Nephron (organoid): ENCODE results near the gene DENND6A.

Experiments
- H3K27ac Mint-ChIP-seq, 3 experiments: 2 replicates each; pipeline ENCODE4 v1.8.0; 2020; ENCODE audit warnings: mixed read lengths in 3 of 3, mild to moderate bottlenecking in 2 of 3, moderate library complexity in 1 of 3
- H3K27me3 Mint-ChIP-seq: 2 replicates; pipeline ENCODE4 v1.8.0; 2021; ENCODE audit warnings: low read depth, mild to moderate bottlenecking, moderate library complexity, mixed read lengths
- H3K36me3 Mint-ChIP-seq: 2 replicates; pipeline ENCODE4 v1.8.0; 2020; ENCODE audit warnings: low read depth, mixed read lengths
- H3K4me1 Mint-ChIP-seq: 2 replicates; pipeline ENCODE4 v1.8.0; 2020; ENCODE audit warnings: mixed read lengths
- H3K4me3 Mint-ChIP-seq, 3 experiments: 2 replicates each; pipeline ENCODE4 v1.8.0; 2020; ENCODE audit warnings: mild to moderate bottlenecking in 3 of 3, mixed read lengths in 3 of 3, moderate library complexity in 2 of 3
- H3K9me3 Mint-ChIP-seq: 2 replicates; pipeline ENCODE4 v1.8.0; 2020; ENCODE audit warnings: mixed read lengths
- CTCF ChIP-seq, 3 experiments: fragments of 200-600 bp; sonication (generic); IDR thresholded peaks; one replicate each; pipeline ENCODE4 v1.5.0; 2021; ENCODE audit warnings: antibody characterized with exemption in 3 of 3; ENCODE audit not compliant: unreplicated experiment in 3 of 3

DENND6A gene

GRCh38 chr3:57691411-57692132, 1.3 kb downstream of the DENND6A start:
- no peak for TF ChIP-seq CTCF (IDR thresholded peaks at IDR 0.05; ENCODE audit: unreplicated experiment in 3 of 3)
- peak overlapping the region; percentile 93 to 97 (median 96) for H3K4me3 Mint-ChIP-seq
- H3K9me3 Mint-ChIP-seq = no peaks in the 10 kb centered on the region
- H3K27ac Mint-ChIP-seq = peak overlapping the region; percentile 96 to 97 (median 96)
- no peaks in the 10 kb centered on the region for H3K27me3 Mint-ChIP-seq
- H3K4me1 Mint-ChIP-seq = peaks cover 30% of the 10 kb centered on the region
- H3K36me3 Mint-ChIP-seq = peaks cover 4% of the 10 kb centered on the region

GRCh38 chr3:57689367-57690053, 3.4 kb downstream of the DENND6A start:
- Mint-ChIP-seq H3K36me3 (peaks cover 4% of the 10 kb centered on the region), H3K27me3 (no peaks in the 10 kb centered on the region), H3K4me3 (peak overlapping the region; percentile 29 to 34 (median 30)), H3K4me1 (peaks cover 30% of the 10 kb centered on the region), H3K27ac (no peak overlapping the region), H3K9me3 (no peaks in the 10 kb centered on the region)
- TF ChIP-seq CTCF (IDR thresholded peaks at IDR 0.05; ENCODE audit: unreplicated experiment in 3 of 3) = no peak

GRCh38 chr3:57688291-57688690, 4.6 kb downstream of the DENND6A start:
- peaks cover 4% of the 10 kb centered on the region for H3K36me3 Mint-ChIP-seq

GRCh38 chr3:57683286-57683685, 9.6 kb downstream of the DENND6A start:
- peaks cover 22% of the 10 kb centered on the region for H3K36me3 Mint-ChIP-seq
- H3K4me1 Mint-ChIP-seq = peaks cover 11% of the 10 kb centered on the region
- no peak for TF ChIP-seq CTCF (IDR thresholded peaks at IDR 0.05; ENCODE audit: unreplicated experiment in 3 of 3)
- H3K27ac Mint-ChIP-seq = no peak overlapping the region
- no peak overlapping the region for H3K4me3 Mint-ChIP-seq
- no peaks in the 10 kb centered on the region for H3K9me3 Mint-ChIP-seq
- no peaks in the 10 kb centered on the region for H3K27me3 Mint-ChIP-seq

More at GRCh38 chr3:57688291-57688690, 4.6 kb downstream of the DENND6A start:
- Mint-ChIP-seq H3K4me1 (peaks cover 30% of the 10 kb centered on the region), H3K27me3 (no peaks in the 10 kb centered on the region), H3K27ac (peak overlapping the region; percentile 54 to 79 (median 57)), H3K4me3 (peak overlapping the region; percentile 40 to 71 (median 43)), H3K9me3 (no peaks in the 10 kb centered on the region)
- TF ChIP-seq CTCF (IDR thresholded peaks at IDR 0.05; ENCODE audit: unreplicated experiment in 3 of 3) = no peak

GRCh38 chr3:57682284-57682683, 10.6 kb downstream of the DENND6A start:
- H3K36me3 Mint-ChIP-seq = peaks cover 28% of the 10 kb centered on the region
- peaks cover 7% of the 10 kb centered on the region for H3K4me1 Mint-ChIP-seq
- no peak overlapping the region for H3K27ac Mint-ChIP-seq
- H3K27me3 Mint-ChIP-seq = no peaks in the 10 kb centered on the region
- no peaks in the 10 kb centered on the region for H3K9me3 Mint-ChIP-seq
- H3K4me3 Mint-ChIP-seq = no peak overlapping the region
- peak in 2 of 3 experiments; percentile 9 to 25 for TF ChIP-seq CTCF (IDR thresholded peaks at IDR 0.05; ENCODE audit: unreplicated experiment in 3 of 3)
